Natural killer cell (primary cell): ENCODE results near the gene LPCAT3. TPM values are rescaled to one million over a fixed set of nuclear protein-coding genes. Genes with fewer than 3 reads are reported as not detected.

Source experiments
- ATAC-seq, 3 donors: fragments of 150-1000 bp in 2 of 3; fragments of 200-7000 bp in 1 of 3; cut with Tn5 transposase; 1 replicate in 1 of 3; 2 replicates in 2 of 3; pipeline ENCODE4 v1.10.0; 2021; ENCODE audit warnings: mild to moderate bottlenecking in 2 of 3, moderate library complexity in 2 of 3
- DNase-seq, 2 donors: peaks; one replicate each; pipeline versions ENCODE4 v3.0.0 to v3.0.0-alpha.2; 2013 to 2021; ENCODE audit warnings: mixed read lengths in 1 of 2
- H3K27ac ChIP-seq: one replicate; pipeline ENCODE4 v1.5.1; 2013; ENCODE audit warnings: mild to moderate bottlenecking, low read length
- H3K27me3 ChIP-seq: one replicate; pipeline ENCODE4 v1.6.1; 2013; ENCODE audit warnings: low read length; ENCODE audit not compliant: control insufficient read depth, insufficient read depth
- H3K36me3 ChIP-seq: one replicate; pipeline ENCODE4 v1.6.1; 2013; ENCODE audit warnings: low read length; ENCODE audit not compliant: control insufficient read depth, insufficient read depth
- H3K4me1 ChIP-seq: one replicate; pipeline ENCODE4 v1.6.1; 2013; ENCODE audit warnings: low read length; ENCODE audit not compliant: control insufficient read depth, insufficient read depth
- H3K4me3 ChIP-seq: one replicate; pipeline ENCODE4 v1.5.1; 2013; ENCODE audit warnings: low read length
- H3K9me3 ChIP-seq: one replicate; pipeline ENCODE4 v1.6.1; 2013; ENCODE audit warnings: low read length; ENCODE audit not compliant: control insufficient read depth, insufficient read depth
- H3K27ac Mint-ChIP-seq, 2 donors: one replicate each; pipeline ENCODE4 v1.8.0; 2022; ENCODE audit warnings: mild to moderate bottlenecking in 2 of 2, mixed read lengths in 2 of 2, moderate library complexity in 1 of 2
- H3K27me3 Mint-ChIP-seq, 2 donors: one replicate each; pipeline ENCODE4 v1.8.0; 2022; ENCODE audit warnings: low read depth in 2 of 2, mixed read lengths in 2 of 2
- H3K36me3 Mint-ChIP-seq: one replicate; pipeline ENCODE4 v1.8.0; 2022; ENCODE audit warnings: mixed read lengths
- H3K4me1 Mint-ChIP-seq, 2 donors: one replicate each; pipeline ENCODE4 v1.8.0; 2022; ENCODE audit warnings: mixed read lengths in 2 of 2
- H3K4me3 Mint-ChIP-seq: one replicate; pipeline ENCODE4 v1.8.0; 2022; ENCODE audit warnings: mild to moderate bottlenecking, moderate library complexity, mixed read lengths
- H3K9me3 Mint-ChIP-seq, 2 donors: one replicate each; pipeline ENCODE4 v1.8.0; 2022; ENCODE audit warnings: mixed read lengths in 2 of 2
- CTCF ChIP-seq: fragments of 200-600 bp; IDR thresholded peaks from one replicate; pipeline ENCODE4 v1.8.0; 2022; ENCODE audit warnings: antibody characterized with exemption
- WGBS: methylation state at CpG from one replicate; pipeline ENCODE4 v1.1.7; 2013; ENCODE audit warnings: missing lambda C conversion rate; ENCODE audit not compliant: insufficient coverage; 5-methylcytosine and 5-hydroxymethylcytosine counted together
- intact Hi-C: fragments of 100-400 bp; cut with micrococcal nuclease; formaldehyde crosslinking; loops from one replicate; pipeline ENCODE4 v1.14.2; 2022
- total RNA-seq, 4 donors: library from RNA; stranded (reverse); fragments of 120-200 nt in 1 of 4; gene quantifications; one replicate each; pipeline versions ENCODE4 v1.2.3 to v1.2.4, GENCODE V29; 2013 to 2022

Gene LPCAT3
- total RNA-seq, 3 donors from 2014 or later (not counting 1 experiment from before 2014, with no cell fraction given), result 45.6 to 54.3 (median 45.6) TPM

- Mint-ChIP-seq H3K9me3 (no peaks in the 10 kb centered on the region), H3K4me1 (peaks cover 28 to 36% of the 10 kb centered on the region in 2 donors), H3K27ac (peak overlapping the region in 1 of 2 donors; percentile 80), H3K4me3 (peak overlapping the region; percentile 45), H3K27me3 (no peaks in the 10 kb centered on the region), H3K36me3 (peaks cover 6% of the 10 kb centered on the region)
- WGBS, result 86% methylated on average over 7 of the region's 7 CpGs
- Histone ChIP-seq H3K36me3 (peaks cover 42% of the 10 kb centered on the region), H3K4me3 (no peak overlapping the region), H3K27me3 (no peaks in the 10 kb centered on the region), H3K4me1 (peaks cover 45% of the 10 kb centered on the region), H3K27ac (no peak overlapping the region), H3K9me3 (no peaks in the 10 kb centered on the region)
- intact Hi-C loops, result no loop called here
- no peak for DNase-seq
- no peak for ATAC-seq
- TF ChIP-seq CTCF, result no peak
Observed at GRCh38 chr12:6966351-6966750, 51.9 kb downstream of the LPCAT3 start.

- H3K27ac ChIP-seq, result peak overlapping the region; percentile 3
- Mint-ChIP-seq H3K4me1 (peaks cover 30 to 39% of the 10 kb centered on the region in 2 donors), H3K36me3 (peaks cover 6% of the 10 kb centered on the region), H3K27ac (peak overlapping the region; percentile 80 to 82), H3K27me3 (no peaks in the 10 kb centered on the region), H3K9me3 (no peaks in the 10 kb centered on the region), H3K4me3 (no peak overlapping the region)
- intact Hi-C loops, result loop anchor here (1.0 kb wide), 2 partner anchors 21 to 41 kb away; partner anchors contain the start of gene C12orf57
- peaks cover 47% of the 10 kb centered on the region for H3K4me1 ChIP-seq
- no peak for ATAC-seq
- H3K36me3 ChIP-seq, result peaks cover 49% of the 10 kb centered on the region
- no peaks in the 10 kb centered on the region for H3K27me3 ChIP-seq
- DNase-seq, result no peak
- no peak overlapping the region for H3K4me3 ChIP-seq
- 90% methylated on average over 1 of the region's 4 CpGs for WGBS
- no peak for TF ChIP-seq CTCF
- H3K9me3 ChIP-seq, result no peaks in the 10 kb centered on the region
Observed at GRCh38 chr12:6965714-6966113, 52.6 kb downstream of the LPCAT3 start.

- peak overlapping the region; percentile 38 for H3K27ac ChIP-seq
- no peak overlapping the region for H3K4me3 ChIP-seq
- Mint-ChIP-seq H3K4me3 (peak overlapping the region; percentile 21), H3K9me3 (no peaks in the 10 kb centered on the region), H3K36me3 (peaks cover 6% of the 10 kb centered on the region), H3K27ac (peak overlapping the region; percentile 80 to 82), H3K27me3 (no peaks in the 10 kb centered on the region), H3K4me1 (peaks cover 32 to 41% of the 10 kb centered on the region in 2 donors)
- no peaks in the 10 kb centered on the region for H3K27me3 ChIP-seq
- TF ChIP-seq CTCF, result peak; percentile 88
- peak; percentile 53 to 70 (median 54) for ATAC-seq
- DNase-seq, result peak; percentile 84 to 95
- H3K36me3 ChIP-seq, result peaks cover 55% of the 10 kb centered on the region
- H3K9me3 ChIP-seq, result no peaks in the 10 kb centered on the region
- intact Hi-C loops, result loop anchor here (1.0 kb wide), 2 partner anchors 21 to 41 kb away; partner anchors contain the start of gene C12orf57
- peaks cover 52% of the 10 kb centered on the region for H3K4me1 ChIP-seq
- 30% methylated on average over 12 of the region's 12 CpGs for WGBS
Observed at GRCh38 chr12:6965026-6965661, 53.1 kb downstream of the LPCAT3 start.
